K562 (cell line): Measurements from ENCODE around the gene NCOA4. TPM values are rescaled to one million over a fixed set of nuclear protein-coding genes. Genes with fewer than 3 reads are reported as not detected.
A peak's percentile ranks its signal among the peaks of the same experiment; 100 is the strongest.

Source experiments
- ATAC-seq: fragments of 200-7000 bp; cut with Tn5 transposase; 3 replicates; pipeline ENCODE4 v1.9.1; 2020; ENCODE audit warnings: moderate library complexity
- BruUV-seq: library from RNA; stranded (reverse); fragments of 400-500 nt; replicated peaks from 2 replicates; lab custom pipeline; 2021; lab: Mats Ljungman, UMichigan
- CTCF ChIA-PET: fragments of 300-600 bp; formaldehyde crosslinking; extraction: SDS; loops from one replicate; lab custom pipeline; 2021; ENCODE audit warnings: low intra/inter-chr PET ratio; lab: Yijun Ruan, JAX
- POLR2A ChIA-PET: fragments of 300-600, 350-650 bp; sonication (Branson Sonifier 250); formaldehyde crosslinking; extraction: SDS; loops from one replicate; lab custom pipeline; 2021; ENCODE audit warnings: antibody characterized with exemption, inconsistent platforms; lab: Yijun Ruan, JAX
- DNase-seq, 4 experiments: peaks; one replicate each; pipeline versions ENCODE4 v3.0.0 to v3.0.0-alpha.2; 2011 to 2018; ENCODE audit warnings: low spot score in 3 of 4, mixed read lengths in 3 of 4; ENCODE audit errors: extremely low read depth in 1 of 4
- FAIRE-seq: peaks from 2 replicates; lab custom pipeline; 2011; peaks lifted over from hg19 to GRCh38; lab: Jason Lieb, UNC
- H2AFZ ChIP-seq: 2 replicates; pipeline ENCODE4 v1.6.0; 2011; ENCODE audit warnings: low read depth, low read length, control low read depth, inconsistent platforms
- H3K27ac ChIP-seq: fragments of 200-600 bp; 3 replicates; pipeline ENCODE4 v1.8.0; 2011; ENCODE audit warnings: low read depth, mild to moderate bottlenecking, control low read depth, inconsistent platforms, low read length, moderate library complexity, mixed read lengths; ENCODE audit errors: extremely low read depth
- H3K27me3 ChIP-seq, 2 experiments: fragments of 300-600 bp in 1 of 2; 2 replicates in 1 of 2; 3 replicates in 1 of 2; pipeline versions ENCODE4 v1.6.0 to v1.8.0; 2011; ENCODE audit warnings: inconsistent platforms in 2 of 2, low read length in 2 of 2, mild to moderate bottlenecking in 1 of 2, mixed read lengths in 1 of 2, moderate library complexity in 1 of 2; ENCODE audit not compliant: control insufficient read depth in 2 of 2, insufficient read depth in 2 of 2
- H3K36me3 ChIP-seq: fragments of 300-600 bp; 3 replicates; pipeline ENCODE4 v1.8.0; 2011; ENCODE audit warnings: mild to moderate bottlenecking, low read length, inconsistent platforms; ENCODE audit not compliant: control insufficient read depth, insufficient read depth
- H3K4me1 ChIP-seq, 2 experiments: fragments of 200-600 bp in 1 of 2; replicated peaks in 1 of 2; 2 replicates in 1 of 2; 3 replicates in 1 of 2; pipeline versions ENCODE4 v1.5.1 to v1.8.0; 2011; ENCODE audit warnings: inconsistent platforms in 2 of 2, low read length in 2 of 2, mild to moderate bottlenecking in 1 of 2, mixed read lengths in 1 of 2, moderate library complexity in 1 of 2; ENCODE audit not compliant: control insufficient read depth in 2 of 2, insufficient read depth in 2 of 2
- H3K4me2 ChIP-seq: 2 replicates; pipeline ENCODE4 v1.6.1; 2011; ENCODE audit warnings: low read length, control low read depth, inconsistent platforms, mixed read lengths; ENCODE audit not compliant: insufficient read depth
- H3K4me3 ChIP-seq: fragments of 200-600 bp; sonication (generic), shearing (Covaris generic); 2 replicates; pipeline ENCODE4 v1.5.1; 2016; ENCODE audit warnings: control low read depth, inconsistent platforms
- H3K79me2 ChIP-seq: fragments of 200-600 bp; 3 replicates; pipeline ENCODE4 v1.8.0; 2011; ENCODE audit warnings: low read length, inconsistent platforms; ENCODE audit not compliant: control insufficient read depth, insufficient read depth
- H3K9ac ChIP-seq, 2 experiments: 2 replicates each; pipeline versions ENCODE4 v1.6.0 to v1.6.1; 2011; ENCODE audit warnings: low read depth in 2 of 2, low read length in 2 of 2, control low read depth in 1 of 2, inconsistent platforms in 1 of 2, mild to moderate bottlenecking in 1 of 2, mixed read lengths in 1 of 2; ENCODE audit not compliant: insufficient read depth in 1 of 2
- H3K9me1 ChIP-seq: one replicate; pipeline ENCODE4 v1.6.0; 2011; ENCODE audit warnings: inconsistent platforms, mild to moderate bottlenecking, low read length, moderate library complexity; ENCODE audit not compliant: control insufficient read depth, insufficient read depth
- H3K9me3 ChIP-seq: replicated peaks from 2 replicates; pipeline ENCODE4 v1.5.1; 2011; ENCODE audit warnings: low read depth, low read length, inconsistent platforms; ENCODE audit not compliant: control insufficient read depth, insufficient read depth
- H4K20me1 ChIP-seq: replicated peaks from 2 replicates; pipeline ENCODE4 v1.6.1; 2011; ENCODE audit warnings: low read length, inconsistent platforms, mixed read lengths; ENCODE audit not compliant: control insufficient read depth, insufficient read depth
- EP300 ChIP-seq: IDR thresholded peaks from 2 replicates; pipeline ENCODE4 v1.6.1; 2012; ENCODE audit warnings: low read length, improper control_type of control experiment
- MAFK ChIP-seq: IDR thresholded peaks from 2 replicates; pipeline ENCODE4 v1.6.1; 2011; ENCODE audit warnings: low read length, improper control_type of control experiment
- MYBL2 ChIP-seq, 2 experiments: fragments of 450-650 bp in 1 of 2; sonication (generic) in 1 of 2; formaldehyde crosslinking in 1 of 2; IDR thresholded peaks; 2 replicates each; pipeline versions ENCODE4 v1.6.1 to v1.8.1; 2017 to 2022; ENCODE audit warnings: borderline replicate concordance in 1 of 2, inconsistent platforms in 1 of 2, low read depth in 1 of 2, mild to moderate bottlenecking in 1 of 2, missing genetic modification reagents in 1 of 2, moderate library complexity in 1 of 2
- NFE2L1 ChIP-seq: fragments of 450-650 bp; IDR thresholded peaks from 2 replicates; pipeline ENCODE4 v1.6.1; 2016; ENCODE audit warnings: missing genetic modification characterization, low read depth, mild to moderate bottlenecking, missing compliant biosample characterization, moderate library complexity, borderline replicate concordance
- RAD21 ChIP-seq, 2 experiments: fragments of 250-450 bp in 1 of 2; fragments of 450-650 bp in 1 of 2; sonication (Bioruptor Pico) in 1 of 2; formaldehyde crosslinking in 1 of 2; IDR thresholded peaks in 1 of 2; conservative IDR thresholded peaks in 1 of 2; 2 replicates each; pipeline versions ENCODE4 v1.4.0 to v1.8.0; 2020 to 2022; ENCODE audit warnings: mild to moderate bottlenecking in 2 of 2, moderate library complexity in 1 of 2
- RCOR1 ChIP-seq, 2 experiments: IDR thresholded peaks; 2 replicates each; pipeline ENCODE4 v1.6.1; 2012; ENCODE audit warnings: low read depth in 2 of 2, low read length in 2 of 2, borderline replicate concordance in 1 of 2, improper control_type of control experiment in 1 of 2
- RFX1 ChIP-seq: fragments of 450-650 bp; IDR thresholded peaks from 2 replicates; pipeline ENCODE4 v1.6.1; 2016; ENCODE audit warnings: mild to moderate bottlenecking, moderate library complexity
- YY1 ChIP-seq, 3 experiments: IDR thresholded peaks; 2 replicates each; pipeline ENCODE4 v1.6.1; 2011; ENCODE audit warnings: low read length in 2 of 3, mild to moderate bottlenecking in 2 of 3, moderate library complexity in 2 of 3, borderline replicate concordance in 1 of 3, control low read depth in 1 of 3, low read depth in 1 of 3; ENCODE audit not compliant: insufficient read depth in 3 of 3, insufficient replicate concordance in 2 of 3, control insufficient read depth in 1 of 3, insufficient read length in 1 of 3; ENCODE audit errors: extremely low read depth in 1 of 3
- ZNF77 ChIP-seq: fragments of 250-450 bp; sonication (Bioruptor Pico); IDR thresholded peaks from 2 replicates; pipeline ENCODE4 v1.5.0; 2020
- ZZZ3 ChIP-seq: fragments of 450-650 bp; IDR thresholded peaks from 2 replicates; pipeline ENCODE4 v1.6.1; 2016; ENCODE audit warnings: antibody characterized with exemption, mild to moderate bottlenecking, moderate library complexity
- WGBS: fragments of 100-300 bp; shearing (Covaris generic); methylation state at CpG from one replicate; pipeline ENCODE4 v1.1.6; 2016; ENCODE audit warnings: low coverage, mixed read lengths; ENCODE audit not compliant: insufficient coverage; ENCODE audit errors: missing lambda C conversion rate; 5-methylcytosine and 5-hydroxymethylcytosine counted together
- in situ Hi-C: fragments of 300-500 bp; cut with MboI; formaldehyde crosslinking; loops from 4 replicates; pipeline ENCODE4 v1.15.0; 2018; ENCODE audit warnings: inconsistent platforms, mixed read lengths
- intact Hi-C: fragments of 100-400 bp; cut with micrococcal nuclease; formaldehyde crosslinking; loops from 2 replicates; pipeline ENCODE4 v1.14.2; 2022
- polyA plus RNA-seq, 8 experiments: library from polyadenylated mRNA; depleted of rRNA in 4 of 8; stranded (reverse) in 5 of 8; unstranded in 3 of 8; fragments of >200 nt; fragmentation: Nextera tagmentation in 2 of 8; fragmentation: Illumina TruSeq in 1 of 8; extraction: Ambion mirVana in 2 of 8; extraction: Trizol in 1 of 8; gene quantifications; 2 replicates each; pipeline versions ENCODE4 v1.2.1 to v1.2.3, GENCODE V29; 2011 to 2014; ENCODE audit warnings: inconsistent platforms in 1 of 8, missing spikeins in 1 of 8
- total RNA-seq, 7 experiments: library from RNA; depleted of rRNA in 6 of 7; stranded (reverse); fragments of >200 nt in 6 of 7; fragmentation: Illumina TruSeq in 2 of 7; extraction: Trizol in 2 of 7; gene quantifications; 2 replicates each; pipeline versions ENCODE4 v1.2.1 to v1.2.3, GENCODE V29; 2011 to 2021; ENCODE audit warnings: low replicate concordance in 1 of 7
- TF ChIP-seq, protein P1 (sequence below): fragments of 250-450 bp; sonication (Bioruptor Pico); IDR thresholded peaks from 2 replicates; pipeline ENCODE4 v1.4.0; 2020
- TF ChIP-seq, protein P2 (sequence below): fragments of 200-800 bp; sonication (Bioruptor generic); IDR thresholded peaks from 2 replicates; pipeline ENCODE4 v1.6.1; 2017; ENCODE audit warnings: missing genetic modification characterization, missing compliant biosample characterization

The NCOA4 gene
- total and polyA plus RNA-seq, 9 of the 15 experiments (the other 6 are each of a cell fraction or from before 2014, with no cell fraction given): 89.8 to 283 (median 181) TPM

DNA sequence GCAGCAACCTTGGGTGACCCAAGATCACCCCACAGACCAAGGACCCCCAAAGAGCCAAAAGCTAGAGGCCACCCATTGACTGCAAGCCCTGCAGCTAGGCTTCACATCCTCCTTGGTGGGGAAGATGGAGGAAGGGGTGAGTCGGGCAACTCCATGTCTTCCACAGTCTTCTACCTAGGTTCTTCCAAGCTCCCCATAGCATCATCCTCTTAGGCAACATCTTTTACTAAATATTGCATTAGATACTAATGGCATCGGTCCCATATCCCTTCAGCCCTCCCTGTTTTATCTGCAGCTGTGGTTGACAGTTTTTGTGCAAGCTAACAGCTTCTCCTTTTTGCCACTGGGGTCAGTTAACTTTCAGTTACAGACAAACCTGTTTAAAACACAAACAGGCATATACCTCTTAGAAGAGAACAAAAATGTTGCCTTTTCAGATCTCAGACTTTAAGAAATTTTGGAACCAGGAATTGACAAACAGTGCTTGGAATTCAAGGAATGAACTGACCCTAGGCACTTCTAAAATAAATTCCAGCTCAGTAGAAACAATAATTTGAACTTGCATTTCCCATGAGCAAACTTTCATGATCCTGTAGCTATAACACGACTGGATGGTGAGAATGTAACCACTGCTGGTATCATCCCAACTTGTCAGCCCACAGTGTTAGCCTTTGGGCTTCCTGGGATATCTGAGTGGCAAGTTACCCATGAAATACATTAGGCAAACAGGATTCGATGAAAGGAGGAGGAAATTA is 49.6 kb upstream of the NCOA4 start:
- Histone ChIP-seq H3K4me1 (peaks cover 8 to 15% of the 10 kb centered on the region in 2 experiments), H2AFZ (peak overlapping the region; percentile 69), H3K9ac (no peak overlapping the region), H3K27ac (peak overlapping the region; percentile 13; the same call in 1 of the 3 replicates), H3K9me1 (no peaks in the 10 kb centered on the region), H3K79me2 (no peaks in the 10 kb centered on the region), H3K27me3 (0 out of 5 replicates have a peak, but pooled peaks cover 0 to 4% of the 10 kb centered on the region in 2 experiments), H3K4me2 (no peak overlapping the region), H4K20me1 (no peaks in the 10 kb centered on the region), H3K9me3 (no peaks in the 10 kb centered on the region), H3K36me3 (no peaks in the 10 kb centered on the region), H3K4me3 (no peak overlapping the region)
- WGBS: 5% methylated on average over 4 of the region's 4 CpGs
- no peak for FAIRE-seq
- DNase-seq: no peak
- in situ Hi-C loops: loop anchor here (25.0 kb wide), 1 partner anchor 1682 kb away; the partner anchor contains the start of gene SYT15B
- no TSS peak for BruUV-seq
- ChIA-PET POLR2A (interaction anchor here (0.8 to 1.6 kb wide), 2 partner anchors 17 to 53 kb away, joined by 3 to 4 read pairs; no protein-coding TSS in a partner anchor), CTCF (no interaction called here)
- intact Hi-C loops: no loop called here
- ATAC-seq: peak; percentile 20; the same call in 2 of the 3 replicates
- TF ChIP-seq MAFK (0 out of 2 replicates have a peak, but pooled peaks have one; percentile 8), YY1 (IDR thresholded peaks at IDR 0.05; ENCODE audit: borderline replicate concordance in 1 of 3, control insufficient read depth in 1 of 3, extremely low read depth in 1 of 3, insufficient read depth in 3 of 3, insufficient read length in 1 of 3, insufficient replicate concordance in 2 of 3, low read depth in 1 of 3, low read length in 2 of 3) (no peak), MYBL2 (IDR thresholded peaks at IDR 0.05; ENCODE audit: low read depth) (peak; percentile 75; the same call in 1 of the 2 replicates), MYBL2 (CRISPR knock-in tag; IDR thresholded peaks at IDR 0.05; ENCODE audit: borderline replicate concordance) (no peak), RAD21 (CRISPR knock-in tag; conservative IDR thresholded peaks at IDR 0.05 in 1 of 2, IDR thresholded peaks at IDR 0.05 in 1 of 2) (peak in 1 of 2 experiments; percentile 24; a peak in 1 of 4 replicates), ZZZ3 (no peak), NFE2L1 (tag) (no peak), RCOR1 (IDR thresholded peaks at IDR 0.05; ENCODE audit: borderline replicate concordance in 1 of 2, low read depth in 2 of 2, low read length in 2 of 2) (no peak), RFX1 (no peak), ZNF77 (no peak), EP300 (peak; percentile 47)
- TF ChIP-seq, protein P1, sequence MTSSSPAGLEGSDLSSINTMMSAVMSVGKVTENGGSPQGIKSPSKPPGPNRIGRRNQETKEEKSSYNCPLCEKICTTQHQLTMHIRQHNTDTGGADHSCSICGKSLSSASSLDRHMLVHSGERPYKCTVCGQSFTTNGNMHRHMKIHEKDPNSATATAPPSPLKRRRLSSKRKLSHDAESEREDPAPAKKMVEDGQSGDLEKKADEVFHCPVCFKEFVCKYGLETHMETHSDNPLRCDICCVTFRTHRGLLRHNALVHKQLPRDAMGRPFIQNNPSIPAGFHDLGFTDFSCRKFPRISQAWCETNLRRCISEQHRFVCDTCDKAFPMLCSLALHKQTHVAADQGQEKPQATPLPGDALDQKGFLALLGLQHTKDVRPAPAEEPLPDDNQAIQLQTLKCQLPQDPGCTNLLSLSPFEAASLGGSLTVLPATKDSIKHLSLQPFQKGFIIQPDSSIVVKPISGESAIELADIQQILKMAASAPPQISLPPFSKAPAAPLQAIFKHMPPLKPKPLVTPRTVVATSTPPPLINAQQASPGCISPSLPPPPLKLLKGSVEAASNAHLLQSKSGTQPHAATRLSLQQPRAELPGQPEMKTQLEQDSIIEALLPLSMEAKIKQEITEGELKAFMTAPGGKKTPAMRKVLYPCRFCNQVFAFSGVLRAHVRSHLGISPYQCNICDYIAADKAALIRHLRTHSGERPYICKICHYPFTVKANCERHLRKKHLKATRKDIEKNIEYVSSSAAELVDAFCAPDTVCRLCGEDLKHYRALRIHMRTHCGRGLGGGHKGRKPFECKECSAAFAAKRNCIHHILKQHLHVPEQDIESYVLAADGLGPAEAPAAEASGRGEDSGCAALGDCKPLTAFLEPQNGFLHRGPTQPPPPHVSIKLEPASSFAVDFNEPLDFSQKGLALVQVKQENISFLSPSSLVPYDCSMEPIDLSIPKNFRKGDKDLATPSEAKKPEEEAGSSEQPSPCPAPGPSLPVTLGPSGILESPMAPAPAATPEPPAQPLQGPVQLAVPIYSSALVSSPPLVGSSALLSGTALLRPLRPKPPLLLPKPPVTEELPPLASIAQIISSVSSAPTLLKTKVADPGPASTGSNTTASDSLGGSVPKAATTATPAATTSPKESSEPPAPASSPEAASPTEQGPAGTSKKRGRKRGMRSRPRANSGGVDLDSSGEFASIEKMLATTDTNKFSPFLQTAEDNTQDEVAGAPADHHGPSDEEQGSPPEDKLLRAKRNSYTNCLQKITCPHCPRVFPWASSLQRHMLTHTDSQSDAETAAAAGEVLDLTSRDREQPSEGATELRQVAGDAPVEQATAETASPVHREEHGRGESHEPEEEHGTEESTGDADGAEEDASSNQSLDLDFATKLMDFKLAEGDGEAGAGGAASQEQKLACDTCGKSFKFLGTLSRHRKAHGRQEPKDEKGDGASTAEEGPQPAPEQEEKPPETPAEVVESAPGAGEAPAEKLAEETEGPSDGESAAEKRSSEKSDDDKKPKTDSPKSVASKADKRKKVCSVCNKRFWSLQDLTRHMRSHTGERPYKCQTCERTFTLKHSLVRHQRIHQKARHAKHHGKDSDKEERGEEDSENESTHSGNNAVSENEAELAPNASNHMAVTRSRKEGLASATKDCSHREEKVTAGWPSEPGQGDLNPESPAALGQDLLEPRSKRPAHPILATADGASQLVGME (CRISPR knock-in tag): 0 out of 2 replicates have a peak, but pooled peaks have one; percentile 55
- TF ChIP-seq, protein P2, sequence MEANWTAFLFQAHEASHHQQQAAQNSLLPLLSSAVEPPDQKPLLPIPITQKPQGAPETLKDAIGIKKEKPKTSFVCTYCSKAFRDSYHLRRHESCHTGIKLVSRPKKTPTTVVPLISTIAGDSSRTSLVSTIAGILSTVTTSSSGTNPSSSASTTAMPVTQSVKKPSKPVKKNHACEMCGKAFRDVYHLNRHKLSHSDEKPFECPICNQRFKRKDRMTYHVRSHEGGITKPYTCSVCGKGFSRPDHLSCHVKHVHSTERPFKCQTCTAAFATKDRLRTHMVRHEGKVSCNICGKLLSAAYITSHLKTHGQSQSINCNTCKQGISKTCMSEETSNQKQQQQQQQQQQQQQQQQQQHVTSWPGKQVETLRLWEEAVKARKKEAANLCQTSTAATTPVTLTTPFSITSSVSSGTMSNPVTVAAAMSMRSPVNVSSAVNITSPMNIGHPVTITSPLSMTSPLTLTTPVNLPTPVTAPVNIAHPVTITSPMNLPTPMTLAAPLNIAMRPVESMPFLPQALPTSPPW: peak; percentile 48; the same call in 1 of the 2 replicates
